Choroid plexus epithelial cell (primary cell): ENCODE measurements around the gene AKT2.

ENCODE experiments used
- DNase-seq: peaks from one replicate; pipeline ENCODE4 v3.0.0-alpha.2; 2010; ENCODE audit warnings: low read depth
- H3K4me3 ChIP-seq: 2 replicates; pipeline ENCODE4 v1.5.1; 2011; ENCODE audit warnings: low read depth, mild to moderate bottlenecking, control low read depth, low read length, moderate library complexity
- CTCF ChIP-seq: conservative IDR thresholded peaks from 2 replicates; pipeline ENCODE4 v1.5.1; 2011; ENCODE audit warnings: low read depth, mild to moderate bottlenecking, control low read depth, inconsistent platforms, low read length, moderate library complexity

AKT2 gene

GRCh38 chr19:40313229-40313983 is 28.3 kb upstream of the AKT2 start:
- TF ChIP-seq CTCF: no peak
- H3K4me3 ChIP-seq: no peak overlapping the region
- no peak for DNase-seq

GRCh38 chr19:40312533-40312932 is 27.4 kb upstream of the AKT2 start:
- H3K4me3 ChIP-seq: no peak overlapping the region
- TF ChIP-seq CTCF: no peak
- no peak for DNase-seq

GRCh38 chr19:40309666-40310065 is 24.5 kb upstream of the AKT2 start:
- no peak for TF ChIP-seq CTCF
- DNase-seq: no peak
- no peak overlapping the region for H3K4me3 ChIP-seq

- peak; percentile 97 for DNase-seq
- no peak overlapping the region for H3K4me3 ChIP-seq
- TF ChIP-seq CTCF: peak; percentile 86
These were observed 20.3 kb upstream of the AKT2 start for GRCh38 chr19:40305403-40305802.

GRCh38 chr19:40304306-40304705 is 19.2 kb upstream of the AKT2 start:
- no peak overlapping the region for H3K4me3 ChIP-seq
- no peak for DNase-seq
- no peak for TF ChIP-seq CTCF

GRCh38 chr19:40303765-40304164 is 18.6 kb upstream of the AKT2 start:
- TF ChIP-seq CTCF: no peak

More at GRCh38 chr19:40303765-40304164, 18.6 kb upstream of the AKT2 start:
- DNase-seq: no peak
- no peak overlapping the region for H3K4me3 ChIP-seq
